GM21619 (cell line): Measurements from ENCODE around the gene ERMP1.
A peak's percentile ranks its signal among the peaks of the same experiment; 100 is the strongest.

Experiments
- ATAC-seq: cut with Tn5 transposase; IDR thresholded peaks from one replicate; pipeline ENCODE4 v1.9.1; 2021; ENCODE audit not compliant: unreplicated experiment

ERMP1 gene

GRCh38 chr9:5854063-5854790 lies 21.3 kb upstream of the ERMP1 start:
- ATAC-seq, result no peak

- no peak for ATAC-seq
Measured at GRCh38 chr9:5853617-5854016, 20.7 kb upstream of the ERMP1 start.

GRCh38 chr9:5852987-5853386 lies 20.1 kb upstream of the ERMP1 start:
- ATAC-seq, result no peak

GRCh38 chr9:5851445-5851844 lies 18.5 kb upstream of the ERMP1 start:
- ATAC-seq, result peak; percentile 87

- ATAC-seq, result no peak
Measured at GRCh38 chr9:5850724-5851122, 17.8 kb upstream of the ERMP1 start.

- no peak for ATAC-seq
Measured at GRCh38 chr9:5848372-5848882, 15.5 kb upstream of the ERMP1 start.

- no peak for ATAC-seq
Measured at GRCh38 chr9:5846501-5846921, 13.6 kb upstream of the ERMP1 start.

GRCh38 chr9:5846096-5846495 lies 13.2 kb upstream of the ERMP1 start:
- ATAC-seq, result no peak

- no peak for ATAC-seq
Measured at GRCh38 chr9:5845157-5845531, 12.2 kb upstream of the ERMP1 start.

GRCh38 chr9:5843794-5844471 lies 11.0 kb upstream of the ERMP1 start:
- no peak for ATAC-seq

- no peak for ATAC-seq
Measured at GRCh38 chr9:5842929-5843793, 10.2 kb upstream of the ERMP1 start.

- no peak for ATAC-seq
Measured at GRCh38 chr9:5841771-5842573, 9.1 kb upstream of the ERMP1 start.

GRCh38 chr9:5840788-5841187 lies 7.9 kb upstream of the ERMP1 start:
- ATAC-seq, result no peak

- no peak for ATAC-seq
Measured at GRCh38 chr9:5839572-5839902, 6.6 kb upstream of the ERMP1 start.

- ATAC-seq, result no peak
Measured at GRCh38 chr9:5838884-5839571, 6.1 kb upstream of the ERMP1 start.

GRCh38 chr9:5835808-5836207 lies 2.9 kb upstream of the ERMP1 start:
- no peak for ATAC-seq

GRCh38 chr9:5834214-5834613 lies 1.3 kb upstream of the ERMP1 start:
- no peak for ATAC-seq

GRCh38 chr9:5832071-5832537 lies 813 bp downstream of the ERMP1 start:
- ATAC-seq, result no peak

- no peak for ATAC-seq
Measured at GRCh38 chr9:5825895-5826622, 6.9 kb downstream of the ERMP1 start.

GRCh38 chr9:5825223-5825622 lies 7.7 kb downstream of the ERMP1 start:
- ATAC-seq, result no peak
